H1 (cell line): ENCODE data around the gene HK1.

Source experiments
- BACH1 ChIP-seq: IDR thresholded peaks from 2 replicates; pipeline ENCODE4 v1.6.1; 2012; ENCODE audit warnings: low read length, improper control_type of control experiment
- EP300 ChIP-seq, 2 experiments: IDR thresholded peaks; 1 replicate in 1 of 2; 2 replicates in 1 of 2; pipeline ENCODE4 v1.6.1; 2011 to 2012; ENCODE audit warnings: low read depth in 2 of 2, low read length in 2 of 2, mild to moderate bottlenecking in 2 of 2, borderline replicate concordance in 1 of 2, inconsistent platforms in 1 of 2, moderate library complexity in 1 of 2
- EZH2 ChIP-seq: fragments of 200-600 bp; sonication (generic); IDR thresholded peaks from 2 replicates; pipeline ENCODE4 v1.7.1; 2012; ENCODE audit warnings: low read depth, mild to moderate bottlenecking, moderate library complexity, low read length, inconsistent platforms; ENCODE audit not compliant: severe bottlenecking
- GTF2F1 ChIP-seq: IDR thresholded peaks from 2 replicates; pipeline ENCODE4 v1.6.1; 2012; ENCODE audit warnings: low read depth, low read length, improper control_type of control experiment, borderline replicate concordance
- JUN ChIP-seq: IDR thresholded peaks from 2 replicates; pipeline ENCODE4 v1.6.1; 2011; ENCODE audit warnings: low read depth, mild to moderate bottlenecking, improper control_type of control experiment, low read length
- MAX ChIP-seq: IDR thresholded peaks from 2 replicates; pipeline ENCODE4 v1.6.1; 2012; ENCODE audit warnings: inconsistent platforms
- POLR2A ChIP-seq, 2 experiments: IDR thresholded peaks; 1 replicate in 1 of 2; 2 replicates in 1 of 2; pipeline ENCODE4 v1.6.1; 2011; ENCODE audit warnings: low read depth in 2 of 2, low read length in 2 of 2, mild to moderate bottlenecking in 2 of 2; ENCODE audit errors: control extremely low read depth in 1 of 2
- POLR2AphosphoS5 ChIP-seq: IDR thresholded peaks from 2 replicates; pipeline ENCODE4 v1.6.1; 2011; ENCODE audit warnings: low read depth, low read length
- RNF2 ChIP-seq: fragments of 200-900, 300-1000 bp; sonication (generic); IDR thresholded peaks from 2 replicates; pipeline ENCODE4 v1.7.1; 2016; ENCODE audit warnings: borderline replicate concordance, low read depth, mild to moderate bottlenecking, antibody characterized with exemption, low read length; ENCODE audit not compliant: poor library complexity, severe bottlenecking; ENCODE audit errors: missing control alignments
- SAP30 ChIP-seq: fragments of 300-600 bp; sonication (generic); IDR thresholded peaks from 2 replicates; pipeline ENCODE4 v1.7.1; 2012; ENCODE audit warnings: low read length, moderate library complexity, mild to moderate bottlenecking, inconsistent platforms; ENCODE audit not compliant: insufficient read depth, insufficient replicate concordance
- SIX5 ChIP-seq: IDR thresholded peaks from 2 replicates; pipeline ENCODE4 v1.6.1; 2011; ENCODE audit warnings: mild to moderate bottlenecking, low read depth, low read length
- SP2 ChIP-seq: IDR thresholded peaks from 2 replicates; pipeline ENCODE4 v1.6.1; 2012; ENCODE audit warnings: mild to moderate bottlenecking, low read length, inconsistent platforms
- TAF1 ChIP-seq: IDR thresholded peaks from 2 replicates; pipeline ENCODE4 v1.6.1; 2011; ENCODE audit warnings: mild to moderate bottlenecking, low read depth, low read length
- TF ChIP-seq, protein P1 (sequence below), 3 experiments: IDR thresholded peaks; 1 replicate in 2 of 3; 2 replicates in 1 of 3; pipeline versions ENCODE4 v1.5.1 to v1.6.1; 2011; ENCODE audit warnings: low read length in 3 of 3, mild to moderate bottlenecking in 3 of 3, inconsistent platforms in 2 of 3, low read depth in 1 of 3, moderate library complexity in 1 of 3; ENCODE audit not compliant: insufficient read depth in 1 of 3; ENCODE audit errors: control extremely low read depth in 1 of 3

DNA sequence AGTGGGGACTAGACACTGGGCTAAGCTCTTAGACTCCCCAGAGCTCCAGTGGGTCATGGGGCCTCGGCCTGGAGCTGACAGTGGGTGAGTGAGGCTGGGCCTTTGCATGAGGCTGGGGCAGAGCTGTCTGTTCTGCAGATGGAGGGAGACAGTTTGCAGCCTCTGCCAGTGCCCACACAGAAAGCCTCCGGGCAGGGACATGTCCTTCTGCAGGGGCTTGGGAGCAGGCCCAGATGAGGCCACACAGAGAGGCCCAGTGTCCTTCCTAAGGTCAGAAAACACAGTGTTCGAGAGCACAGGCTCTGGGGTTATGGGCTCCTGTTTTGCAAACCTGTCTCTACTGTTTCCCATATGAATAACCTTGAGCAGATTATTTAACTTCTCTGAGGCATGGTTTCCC is 25.1 kb upstream of the HK1 start:
- TF ChIP-seq, protein P1, sequence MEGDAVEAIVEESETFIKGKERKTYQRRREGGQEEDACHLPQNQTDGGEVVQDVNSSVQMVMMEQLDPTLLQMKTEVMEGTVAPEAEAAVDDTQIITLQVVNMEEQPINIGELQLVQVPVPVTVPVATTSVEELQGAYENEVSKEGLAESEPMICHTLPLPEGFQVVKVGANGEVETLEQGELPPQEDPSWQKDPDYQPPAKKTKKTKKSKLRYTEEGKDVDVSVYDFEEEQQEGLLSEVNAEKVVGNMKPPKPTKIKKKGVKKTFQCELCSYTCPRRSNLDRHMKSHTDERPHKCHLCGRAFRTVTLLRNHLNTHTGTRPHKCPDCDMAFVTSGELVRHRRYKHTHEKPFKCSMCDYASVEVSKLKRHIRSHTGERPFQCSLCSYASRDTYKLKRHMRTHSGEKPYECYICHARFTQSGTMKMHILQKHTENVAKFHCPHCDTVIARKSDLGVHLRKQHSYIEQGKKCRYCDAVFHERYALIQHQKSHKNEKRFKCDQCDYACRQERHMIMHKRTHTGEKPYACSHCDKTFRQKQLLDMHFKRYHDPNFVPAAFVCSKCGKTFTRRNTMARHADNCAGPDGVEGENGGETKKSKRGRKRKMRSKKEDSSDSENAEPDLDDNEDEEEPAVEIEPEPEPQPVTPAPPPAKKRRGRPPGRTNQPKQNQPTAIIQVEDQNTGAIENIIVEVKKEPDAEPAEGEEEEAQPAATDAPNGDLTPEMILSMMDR (IDR thresholded peaks at IDR 0.05; ENCODE audit: control extremely low read depth in 1 of 3, insufficient read depth in 1 of 3, low read depth in 1 of 3, low read length in 3 of 3), result no peak
- no peak for TF ChIP-seq POLR2AphosphoS5
- no peak for TF ChIP-seq EP300 (IDR thresholded peaks at IDR 0.05; ENCODE audit: borderline replicate concordance in 1 of 2, low read depth in 2 of 2, low read length in 2 of 2)
- no peak for TF ChIP-seq JUN
- TF ChIP-seq POLR2A (IDR thresholded peaks at IDR 0.05; ENCODE audit: control extremely low read depth in 1 of 2, low read depth in 2 of 2, low read length in 2 of 2), result no peak
- no peak for TF ChIP-seq SP2
- TF ChIP-seq MAX, result no peak
- TF ChIP-seq EZH2, result no peak
- TF ChIP-seq BACH1, result no peak
- no peak for TF ChIP-seq RNF2
- no peak for TF ChIP-seq SIX5
- TF ChIP-seq SAP30, result no peak
- no peak for TF ChIP-seq GTF2F1
- no peak for TF ChIP-seq TAF1
